B cell (primary cell): Measurements from ENCODE around the gene ACTR6.

ENCODE experiments used
- CTCF ChIP-seq: fragments of 200-600 bp; IDR thresholded peaks from one replicate; pipeline ENCODE4 v1.8.0; 2022; ENCODE audit warnings: antibody characterized with exemption, mild to moderate bottlenecking
- EZH2 ChIP-seq: IDR thresholded peaks from 2 replicates; pipeline ENCODE4 v1.6.1; 2012; ENCODE audit warnings: borderline replicate concordance, low read depth, mild to moderate bottlenecking, moderate library complexity, low read length; ENCODE audit not compliant: insufficient read depth, poor library complexity, severe bottlenecking

GRCh38 chr12:100266835-100267602 is 66.4 kb downstream of the ACTR6 start, which contains the start of the genes DEPDC4 and SCYL2:
- no peak for TF ChIP-seq CTCF
- TF ChIP-seq EZH2: no peak
